Kidney epithelial cell (primary cell): Measurements from ENCODE around the gene IL1F10. TPM values are rescaled to one million over a fixed set of nuclear protein-coding genes. Genes with fewer than 3 reads are reported as not detected.
A peak's percentile ranks its signal among the peaks of the same experiment; 100 is the strongest.

Experiments used
- DNase-seq: peaks from one replicate; pipeline ENCODE4 v3.0.0-alpha.2; 2010; ENCODE audit warnings: low read depth
- H3K27me3 ChIP-seq: 2 replicates; pipeline ENCODE4 v1.6.0; 2011; ENCODE audit warnings: low read length; ENCODE audit not compliant: control insufficient read depth, insufficient read depth
- H3K36me3 ChIP-seq: 2 replicates; pipeline ENCODE4 v1.5.1; 2011; ENCODE audit warnings: low read length; ENCODE audit not compliant: control insufficient read depth, insufficient read depth
- H3K4me3 ChIP-seq: 2 replicates; pipeline ENCODE4 v1.5.1; 2011; ENCODE audit warnings: low read depth, mild to moderate bottlenecking, control low read depth, low read length
- CTCF ChIP-seq: IDR thresholded peaks from 2 replicates; pipeline ENCODE4 v1.5.1; 2011; ENCODE audit warnings: mild to moderate bottlenecking, moderate library complexity, low read length, control low read depth, inconsistent platforms; ENCODE audit not compliant: insufficient read depth, poor library complexity, severe bottlenecking
- total RNA-seq: library from RNA; depleted of rRNA; stranded (reverse); fragments of >200 nt; gene quantifications from 2 replicates; pipeline ENCODE4 v1.2.3, GENCODE V29; 2015

IL1F10 gene
- total RNA-seq, 1 donor from 2014 or later, result not detected

- Histone ChIP-seq H3K27me3 (peaks cover 6% of the 10 kb centered on the region), H3K36me3 (no peaks in the 10 kb centered on the region), H3K4me3 (no peak overlapping the region)
- no peak for DNase-seq
- no peak for TF ChIP-seq CTCF
These were observed 3.5 kb upstream of the IL1F10 start for GRCh38 chr2:113064281-113064680.

GRCh38 chr2:113064898-113065297 lies 2.9 kb upstream of the IL1F10 start:
- H3K27me3 ChIP-seq, result peaks cover 6% of the 10 kb centered on the region
- DNase-seq, result no peak
- H3K36me3 ChIP-seq, result no peaks in the 10 kb centered on the region
- TF ChIP-seq CTCF, result no peak
- no peak overlapping the region for H3K4me3 ChIP-seq

- Histone ChIP-seq H3K36me3 (no peaks in the 10 kb centered on the region), H3K27me3 (peaks cover 2% of the 10 kb centered on the region), H3K4me3 (no peak overlapping the region)
- TF ChIP-seq CTCF, result no peak
- DNase-seq, result no peak
These were observed 479 bp downstream of the IL1F10 start for GRCh38 chr2:113068249-113068648.

- Histone ChIP-seq H3K27me3 (peaks cover 2% of the 10 kb centered on the region), H3K4me3 (no peak overlapping the region), H3K36me3 (no peaks in the 10 kb centered on the region)
- DNase-seq, result peak; percentile 1
- TF ChIP-seq CTCF, result no peak
These were observed 1.1 kb downstream of the IL1F10 start for GRCh38 chr2:113068706-113069485.

GRCh38 chr2:113069676-113070605 lies 2.2 kb downstream of the IL1F10 start:
- Histone ChIP-seq H3K36me3 (no peaks in the 10 kb centered on the region), H3K4me3 (no peak overlapping the region), H3K27me3 (peaks cover 1% of the 10 kb centered on the region)
- TF ChIP-seq CTCF, result no peak
- DNase-seq, result peak; percentile 4
